HCT116 (cell line): ENCODE results near the gene DIP2B. TPM values are rescaled to one million over a fixed set of nuclear protein-coding genes. Genes with fewer than 3 reads are reported as not detected.

ENCODE experiments used
- ATAC-seq: fragments of 200-7000 bp; cut with Tn5 transposase; 2 replicates; pipeline ENCODE4 v1.9.1; 2020; ENCODE audit warnings: mild to moderate bottlenecking, moderate library complexity
- BruUV-seq: library from RNA; stranded (reverse); fragments of 400-500 nt; replicated peaks from 2 replicates; lab custom pipeline; 2021; lab: Mats Ljungman, UMichigan
- CTCF ChIA-PET: fragments of 300-600 bp; sonication (Branson Sonifier 250); formaldehyde crosslinking; loops from one replicate; lab custom pipeline; 2021; ENCODE audit warnings: antibody characterized with exemption; lab: Charles Lee
- POLR2A ChIA-PET: fragments of 300-600, 350-600 bp; sonication (Branson Sonifier 250); formaldehyde crosslinking; loops from one replicate; lab custom pipeline; 2021; ENCODE audit warnings: antibody characterized with exemption; lab: Charles Lee
- RAD21 ChIA-PET, 2 experiments: fragments of 300-600 bp; sonication (Branson Sonifier 250); formaldehyde crosslinking; loops; one replicate each; lab custom pipeline; 2023; ENCODE audit warnings: low total read pairs in 2 of 2; ENCODE audit not compliant: uncharacterized antibody in 2 of 2, unreplicated experiment in 2 of 2, low non-redundant PET in 1 of 2; lab: Charles Lee
- DNase-seq: peaks from one replicate; pipeline ENCODE4 v3.0.0-alpha.2; 2010; ENCODE audit warnings: low read depth, low spot score
- H2AFZ ChIP-seq: fragments of 200-600 bp; shearing (Covaris generic), sonication (generic); 2 replicates; pipeline ENCODE4 v1.6.1; 2017; ENCODE audit warnings: low read depth, mixed run types, mixed read lengths, antibody characterized with exemption, low read length; ENCODE audit not compliant: poor library complexity, severe bottlenecking
- H3K27ac ChIP-seq: 2 replicates; pipeline ENCODE4 v1.5.1; 2012; ENCODE audit warnings: low read depth, low read length
- H3K27me3 ChIP-seq: fragments of 200-600 bp; sonication (generic); 2 replicates; pipeline ENCODE4 v1.6.1; 2016; ENCODE audit warnings: mixed run types, low read length, mixed read lengths; ENCODE audit not compliant: insufficient read depth
- H3K36me3 ChIP-seq, 2 experiments: fragments of 200-500 bp in 1 of 2; fragments of 200-600 bp in 1 of 2; sonication (Bioruptor generic) in 1 of 2; sonication (generic) in 1 of 2; 2 replicates each; pipeline versions ENCODE4 v1.5.1 to v1.6.1; 2014 to 2016; ENCODE audit warnings: low read length in 2 of 2, inconsistent platforms in 1 of 2, mixed read lengths in 1 of 2, mixed run types in 1 of 2; ENCODE audit not compliant: insufficient read depth in 2 of 2, control insufficient read depth in 1 of 2
- H3K4me1 ChIP-seq, 2 experiments: fragments of 200-600 bp in 1 of 2; sonication (generic) in 1 of 2; 2 replicates each; pipeline versions ENCODE4 v1.5.1 to v1.6.1; 2012 to 2017; ENCODE audit warnings: low read length in 2 of 2, inconsistent platforms in 1 of 2, mild to moderate bottlenecking in 1 of 2, mixed read lengths in 1 of 2, mixed run types in 1 of 2, moderate library complexity in 1 of 2; ENCODE audit not compliant: insufficient read depth in 2 of 2, control insufficient read depth in 1 of 2
- H3K4me2 ChIP-seq: fragments of 200-600 bp; sonication (generic); 2 replicates; pipeline ENCODE4 v1.6.1; 2017; ENCODE audit warnings: mixed run types, low read length, mixed read lengths
- H3K4me3 ChIP-seq, 2 experiments: fragments of 200-600 bp in 1 of 2; sonication (generic) in 1 of 2; replicated peaks in 1 of 2; 2 replicates each; pipeline ENCODE4 v1.5.1; 2011 to 2016; ENCODE audit warnings: low read length in 2 of 2, control low read depth in 1 of 2, low read depth in 1 of 2, mild to moderate bottlenecking in 1 of 2, mixed read lengths in 1 of 2, mixed run types in 1 of 2
- H3K79me2 ChIP-seq: fragments of 200-600 bp; sonication (generic); 2 replicates; pipeline ENCODE4 v1.6.1; 2017; ENCODE audit warnings: mild to moderate bottlenecking, mixed run types, low read length, moderate library complexity, mixed read lengths; ENCODE audit not compliant: insufficient read depth
- H3K9ac ChIP-seq: fragments of 200-600 bp; sonication (generic); 2 replicates; pipeline ENCODE4 v1.6.1; 2016; ENCODE audit warnings: low read length, mixed read lengths
- H3K9me2 ChIP-seq: fragments of 200-600 bp; sonication (generic), shearing (Covaris generic); 2 replicates; pipeline ENCODE4 v1.6.1; 2017; ENCODE audit warnings: mixed run types, mild to moderate bottlenecking, moderate library complexity; ENCODE audit not compliant: insufficient read depth
- H3K9me3 ChIP-seq, 2 experiments: fragments of 200-500 bp in 1 of 2; fragments of 200-600 bp in 1 of 2; sonication (Bioruptor generic) in 1 of 2; sonication (generic) in 1 of 2; 2 replicates each; pipeline ENCODE4 v1.6.1; 2014 to 2017; ENCODE audit warnings: low read length in 2 of 2, mixed read lengths in 2 of 2, inconsistent platforms in 1 of 2, low read depth in 1 of 2, mild to moderate bottlenecking in 1 of 2, mixed run types in 1 of 2, moderate library complexity in 1 of 2; ENCODE audit not compliant: control insufficient read depth in 1 of 2, insufficient read depth in 1 of 2
- H4K20me1 ChIP-seq: fragments of 200-600 bp; sonication (generic), shearing (Covaris generic); 2 replicates; pipeline ENCODE4 v1.6.1; 2017; ENCODE audit warnings: mixed run types, mild to moderate bottlenecking, moderate library complexity; ENCODE audit not compliant: insufficient read depth
- CBX3 ChIP-seq: IDR thresholded peaks from 2 replicates; pipeline ENCODE4 v1.6.1; 2012; ENCODE audit warnings: low read depth
- CEBPB ChIP-seq: IDR thresholded peaks from 2 replicates; pipeline ENCODE4 v1.6.1; 2012; ENCODE audit warnings: low read depth
- ELF1 ChIP-seq: IDR thresholded peaks from 2 replicates; pipeline ENCODE4 v1.6.1; 2012; ENCODE audit warnings: low read depth, borderline replicate concordance
- FOSL1 ChIP-seq: IDR thresholded peaks from 2 replicates; pipeline ENCODE4 v1.6.1; 2012; ENCODE audit warnings: low read depth
- JUND ChIP-seq: IDR thresholded peaks from 2 replicates; pipeline ENCODE4 v1.6.1; 2012
- MAX ChIP-seq: IDR thresholded peaks from 2 replicates; pipeline ENCODE4 v1.6.1; 2012
- POLR2A ChIP-seq: IDR thresholded peaks from 2 replicates; pipeline ENCODE4 v1.7.0; 2011; ENCODE audit warnings: borderline replicate concordance; ENCODE audit not compliant: insufficient read depth, insufficient read length; ENCODE audit errors: extremely low read depth
- POLR2AphosphoS5 ChIP-seq: IDR thresholded peaks from 2 replicates; pipeline ENCODE4 v1.6.1; 2011; ENCODE audit warnings: mild to moderate bottlenecking, low read depth, low read length, moderate library complexity
- RAD21 ChIP-seq: IDR thresholded peaks from 2 replicates; pipeline ENCODE4 v1.6.1; 2012; ENCODE audit warnings: low read depth, mild to moderate bottlenecking
- REST ChIP-seq: IDR thresholded peaks from 2 replicates; pipeline ENCODE4 v1.6.1; 2012; ENCODE audit warnings: low read depth
- SIN3A ChIP-seq: IDR thresholded peaks from 2 replicates; pipeline ENCODE4 v1.6.1; 2012; ENCODE audit warnings: low read depth
- SRF ChIP-seq: IDR thresholded peaks from 2 replicates; pipeline ENCODE4 v1.6.1; 2012; ENCODE audit warnings: low read depth
- TCF7L2 ChIP-seq: IDR thresholded peaks from 2 replicates; pipeline ENCODE4 v1.7.0; 2011; ENCODE audit warnings: borderline replicate concordance, inconsistent platforms; ENCODE audit not compliant: insufficient read depth, insufficient read length; ENCODE audit errors: extremely low read depth
- ZFX ChIP-seq: fragments of 450-650 bp; IDR thresholded peaks from 2 replicates; pipeline ENCODE4 v1.6.1; 2017
- ZNF274 ChIP-seq: fragments of 200-500 bp; sonication (Bioruptor generic); IDR thresholded peaks from 2 replicates; pipeline ENCODE4 v1.6.1; 2014; ENCODE audit warnings: mild to moderate bottlenecking, low read depth, low read length, inconsistent platforms
- intact Hi-C: fragments of 100-400 bp; cut with micrococcal nuclease; formaldehyde crosslinking; loops from 2 replicates; pipeline ENCODE4 v1.10.0; 2022
- total RNA-seq: library from RNA; stranded (reverse); gene quantifications from one replicate; pipeline ENCODE4 v1.2.1, GENCODE V29; 2021; ENCODE audit not compliant: unreplicated experiment
- TF ChIP-seq, protein P1 (sequence below): IDR thresholded peaks from 2 replicates; pipeline ENCODE4 v1.6.1; 2012
- TF ChIP-seq, protein P2 (sequence below): IDR thresholded peaks from 2 replicates; pipeline ENCODE4 v1.6.1; 2011; ENCODE audit warnings: mild to moderate bottlenecking, low read length, moderate library complexity; ENCODE audit not compliant: insufficient replicate concordance; ENCODE audit errors: extremely low read depth

DIP2B gene
- total RNA-seq, 1 experiment from 2014 or later, result 32.3 TPM

- TF ChIP-seq SIN3A, result 0 out of 2 replicates have a peak, but pooled peaks have one; percentile 56
- TF ChIP-seq ELF1, result no peak
- peak; percentile 56 for TF ChIP-seq FOSL1
- TF ChIP-seq CEBPB, result 0 out of 2 replicates have a peak, but pooled peaks have one; percentile 21
- TF ChIP-seq ZNF274, result no peak
- no peak for TF ChIP-seq POLR2A
- TF ChIP-seq, all 23 proteins: peak for 9
Measured at GRCh38 chr12:50597200-50598195, 92.7 kb downstream of the DIP2B start (continued).

DNA sequence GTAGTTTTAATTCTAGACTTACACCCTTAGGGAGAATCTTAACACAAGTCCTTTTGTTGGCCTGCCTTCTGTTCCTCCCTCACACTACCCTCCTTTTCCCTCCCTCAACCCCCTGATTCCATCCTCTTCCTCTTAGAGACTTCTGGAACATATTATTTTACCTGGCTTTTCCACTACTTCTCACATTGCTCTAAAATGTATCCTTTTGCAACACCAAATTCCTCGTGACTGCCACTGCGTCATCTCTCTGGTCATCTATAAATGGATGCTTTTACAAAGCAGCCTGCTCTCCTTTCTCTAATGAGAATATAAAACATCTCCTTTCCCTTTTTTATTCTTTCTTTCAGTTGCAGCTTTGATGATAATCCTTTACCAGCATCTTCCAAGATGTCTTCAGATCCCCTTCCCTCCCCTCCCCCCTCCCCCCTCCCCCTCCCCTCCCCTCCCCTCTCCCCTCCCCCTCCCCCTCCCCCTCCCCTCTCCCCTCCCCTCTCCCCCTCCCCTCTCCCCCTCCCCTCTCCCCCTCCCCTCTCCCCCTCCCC is 93.6 kb downstream of the DIP2B start:
- Histone ChIP-seq H3K9me2 (no peaks in the 10 kb centered on the region), H3K36me3 (no peaks in the 10 kb centered on the region), H3K79me2 (peaks cover 44% of the 10 kb centered on the region), H3K4me1 (peaks cover 7 to 43% of the 10 kb centered on the region in 2 experiments; a peak in 3 of 4 replicates), H2AFZ (no peak overlapping the region), H3K9me3 (no peaks in the 10 kb centered on the region), H3K27me3 (no peaks in the 10 kb centered on the region), H4K20me1 (no peaks in the 10 kb centered on the region)
- RAD21 ChIA-PET, result no interaction called here
- no peak for ATAC-seq
- intact Hi-C loops, result no loop called here
- CTCF ChIA-PET, result no interaction called here
- no peak for TF ChIP-seq ZNF274
- TF ChIP-seq REST, result no peak
- no peak for TF ChIP-seq CEBPB
- no peak for TF ChIP-seq MAX
- TF ChIP-seq SRF, result no peak
- no peak for TF ChIP-seq TCF7L2
- TF ChIP-seq RAD21, result no peak
- TF ChIP-seq ZFX, result no peak
- no peak for TF ChIP-seq JUND
- no peak for TF ChIP-seq POLR2AphosphoS5
- TF ChIP-seq, protein P1, sequence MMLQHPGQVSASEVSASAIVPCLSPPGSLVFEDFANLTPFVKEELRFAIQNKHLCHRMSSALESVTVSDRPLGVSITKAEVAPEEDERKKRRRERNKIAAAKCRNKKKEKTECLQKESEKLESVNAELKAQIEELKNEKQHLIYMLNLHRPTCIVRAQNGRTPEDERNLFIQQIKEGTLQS, result no peak
- TF ChIP-seq, protein P2, sequence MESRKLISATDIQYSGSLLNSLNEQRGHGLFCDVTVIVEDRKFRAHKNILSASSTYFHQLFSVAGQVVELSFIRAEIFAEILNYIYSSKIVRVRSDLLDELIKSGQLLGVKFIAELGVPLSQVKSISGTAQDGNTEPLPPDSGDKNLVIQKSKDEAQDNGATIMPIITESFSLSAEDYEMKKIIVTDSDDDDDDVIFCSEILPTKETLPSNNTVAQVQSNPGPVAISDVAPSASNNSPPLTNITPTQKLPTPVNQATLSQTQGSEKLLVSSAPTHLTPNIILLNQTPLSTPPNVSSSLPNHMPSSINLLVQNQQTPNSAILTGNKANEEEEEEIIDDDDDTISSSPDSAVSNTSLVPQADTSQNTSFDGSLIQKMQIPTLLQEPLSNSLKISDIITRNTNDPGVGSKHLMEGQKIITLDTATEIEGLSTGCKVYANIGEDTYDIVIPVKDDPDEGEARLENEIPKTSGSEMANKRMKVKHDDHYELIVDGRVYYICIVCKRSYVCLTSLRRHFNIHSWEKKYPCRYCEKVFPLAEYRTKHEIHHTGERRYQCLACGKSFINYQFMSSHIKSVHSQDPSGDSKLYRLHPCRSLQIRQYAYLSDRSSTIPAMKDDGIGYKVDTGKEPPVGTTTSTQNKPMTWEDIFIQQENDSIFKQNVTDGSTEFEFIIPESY, result no peak
- no peak for TF ChIP-seq ELF1
- TF ChIP-seq CBX3, result no peak
- TF ChIP-seq, all 23 proteins: peak for 0
- no peak overlapping the region; a peak in 1 of 4 replicates for H3K4me3 ChIP-seq
- no TSS peak for BruUV-seq
- peak overlapping the region; percentile 45; the same call in 1 of the 2 replicates for H3K9ac ChIP-seq
- POLR2A ChIA-PET, result no interaction called here
- DNase-seq, result no peak
- peak overlapping the region; percentile 30; the same call in 1 of the 2 replicates for H3K27ac ChIP-seq
- peak overlapping the region; percentile 64 for H3K4me2 ChIP-seq
